AG10803 (cell line): ENCODE measurements around the gene PACS2.

ENCODE experiments used
- DNase-seq: peaks from one replicate; pipeline ENCODE4 v3.0.0; 2010; ENCODE audit warnings: low read depth
- H3K4me3 ChIP-seq: 2 replicates; pipeline ENCODE4 v1.5.1; 2011; ENCODE audit warnings: mild to moderate bottlenecking, low read length, control low read depth
- CTCF ChIP-seq: conservative IDR thresholded peaks from 2 replicates; pipeline ENCODE4 v1.5.1; 2011; ENCODE audit warnings: mild to moderate bottlenecking, low read length, control low read depth, inconsistent platforms

The PACS2 gene

GRCh38 chr14:105350450-105351244, 36.1 kb downstream of the PACS2 start:
- no peak overlapping the region for H3K4me3 ChIP-seq
- TF ChIP-seq CTCF: no peak
- DNase-seq: no peak

GRCh38 chr14:105351410-105351809, 36.9 kb downstream of the PACS2 start:
- DNase-seq: no peak

GRCh38 chr14:105351920-105352851, 37.6 kb downstream of the PACS2 start:
- peak; percentile 83 for DNase-seq
- TF ChIP-seq CTCF: peak; percentile 87
- no peak overlapping the region for H3K4me3 ChIP-seq

More at GRCh38 chr14:105351410-105351809, 36.9 kb downstream of the PACS2 start:
- TF ChIP-seq CTCF: no peak
- H3K4me3 ChIP-seq: no peak overlapping the region

GRCh38 chr14:105353136-105353535, 38.6 kb downstream of the PACS2 start:
- H3K4me3 ChIP-seq: no peak overlapping the region
- DNase-seq: no peak
- TF ChIP-seq CTCF: no peak

GRCh38 chr14:105354541-105354940, 40.0 kb downstream of the PACS2 start:
- H3K4me3 ChIP-seq: no peak overlapping the region
- TF ChIP-seq CTCF: no peak
- no peak for DNase-seq

- DNase-seq: no peak
- TF ChIP-seq CTCF: no peak
- H3K4me3 ChIP-seq: no peak overlapping the region
These were observed 40.6 kb downstream of the PACS2 start for GRCh38 chr14:105355049-105355575.
